ENCODE results near the gene ZNF585A. TPM values are rescaled to one million over a fixed set of nuclear protein-coding genes. Genes with fewer than 3 reads are reported as not detected.
"Not testable (repeated sequence)": the region's sequence is repeated elsewhere in the genome, so short reads cannot be mapped to it uniquely, and the experiment has no call there.

ZNF585A gene
- total RNA-seq, 1 experiment from 2014 or later, result 6.4 TPM

- peak; percentile 36 for TF ChIP-seq CTCF (conservative IDR thresholded peaks at IDR 0.05; ENCODE audit: low read depth, low read length)
- H3K4me3 ChIP-seq (ENCODE audit: low read depth, low read length, poor library complexity, severe bottlenecking); POLR2A ChIA-PET (ENCODE audit: low non-redundant PET); intact Hi-C loops (cut with micrococcal nuclease; ENCODE audit: unreplicated experiment); H3K36me3 ChIP-seq (ENCODE audit: insufficient read depth, low read length, poor library complexity, severe bottlenecking); BruUV-seq (replicated peaks); H3K27ac ChIP-seq (ENCODE audit: low read depth, low read length, poor library complexity, severe bottlenecking); H3K4me1 ChIP-seq (ENCODE audit: insufficient read depth, low read length, poor library complexity, severe bottlenecking); CTCF ChIA-PET; H3K27me3 ChIP-seq (replicated peaks; ENCODE audit: insufficient read depth, low read depth, low read length, poor library complexity): not testable (repeated sequence)
- DNase-seq (ENCODE audit: low spot score), result peak; percentile 14
- peaks cover 25% of the 10 kb centered on the region for H3K9me3 ChIP-seq (ENCODE audit: low read depth, low read length, poor library complexity, severe bottlenecking)
Observed at GRCh38 chr19:37111753-37112152, 60.7 kb downstream of the ZNF585A start.

GRCh38 chr19:37104135-37104534, 68.4 kb downstream of the ZNF585A start:
- BruUV-seq (replicated peaks); intact Hi-C loops (cut with micrococcal nuclease; ENCODE audit: unreplicated experiment); H3K27me3 ChIP-seq (replicated peaks; ENCODE audit: insufficient read depth, low read depth, low read length, poor library complexity); H3K4me1 ChIP-seq (ENCODE audit: insufficient read depth, low read length, poor library complexity, severe bottlenecking); POLR2A ChIA-PET (ENCODE audit: low non-redundant PET); DNase-seq (ENCODE audit: low spot score); H3K27ac ChIP-seq (ENCODE audit: low read depth, low read length, poor library complexity, severe bottlenecking); H3K4me3 ChIP-seq (ENCODE audit: low read depth, low read length, poor library complexity, severe bottlenecking); CTCF ChIA-PET; H3K36me3 ChIP-seq (ENCODE audit: insufficient read depth, low read length, poor library complexity, severe bottlenecking): not testable (repeated sequence)
- H3K9me3 ChIP-seq (ENCODE audit: low read depth, low read length, poor library complexity, severe bottlenecking), result peaks cover 28% of the 10 kb centered on the region

GRCh38 chr19:37098570-37098969, 73.9 kb downstream of the ZNF585A start:
- Histone ChIP-seq H3K4me1 (ENCODE audit: insufficient read depth, low read length, poor library complexity, severe bottlenecking) (no peaks in the 10 kb centered on the region), H3K27ac (ENCODE audit: low read depth, low read length, poor library complexity, severe bottlenecking) (no peak overlapping the region), H3K9me3 (ENCODE audit: low read depth, low read length, poor library complexity, severe bottlenecking) (peaks cover 56% of the 10 kb centered on the region), H3K4me3 (ENCODE audit: low read depth, low read length, poor library complexity, severe bottlenecking) (no peak overlapping the region), H3K27me3 (replicated peaks; ENCODE audit: insufficient read depth, low read depth, low read length, poor library complexity) (no peaks in the 10 kb centered on the region), H3K36me3 (ENCODE audit: insufficient read depth, low read length, poor library complexity, severe bottlenecking) (no peaks in the 10 kb centered on the region)
- ChIA-PET CTCF (no interaction called here), POLR2A (ENCODE audit: low non-redundant PET) (no interaction called here)
- intact Hi-C loops (cut with micrococcal nuclease; ENCODE audit: unreplicated experiment), result no loop called here
- BruUV-seq (replicated peaks), result no TSS peak
- no peak for DNase-seq (ENCODE audit: low spot score)
- no peak for TF ChIP-seq EZH2 (IDR thresholded peaks at IDR 0.05; ENCODE audit: borderline replicate concordance, low read depth, low read length, poor library complexity, severe bottlenecking)
- no peak for TF ChIP-seq CTCF (conservative IDR thresholded peaks at IDR 0.05; ENCODE audit: low read depth, low read length)

GRCh38 chr19:37095859-37096258, 76.6 kb downstream of the ZNF585A start:
- Histone ChIP-seq H3K36me3 (ENCODE audit: insufficient read depth, low read length, poor library complexity, severe bottlenecking) (peaks cover 19% of the 10 kb centered on the region), H3K27ac (ENCODE audit: low read depth, low read length, poor library complexity, severe bottlenecking) (no peak overlapping the region), H3K27me3 (replicated peaks; ENCODE audit: insufficient read depth, low read depth, low read length, poor library complexity) (no peaks in the 10 kb centered on the region), H3K4me1 (ENCODE audit: insufficient read depth, low read length, poor library complexity, severe bottlenecking) (no peaks in the 10 kb centered on the region), H3K9me3 (ENCODE audit: low read depth, low read length, poor library complexity, severe bottlenecking) (peaks cover 58% of the 10 kb centered on the region), H3K4me3 (ENCODE audit: low read depth, low read length, poor library complexity, severe bottlenecking) (no peak overlapping the region)
- BruUV-seq (replicated peaks), result no TSS peak
- POLR2A ChIA-PET (ENCODE audit: low non-redundant PET), result no interaction called here
- intact Hi-C loops (cut with micrococcal nuclease; ENCODE audit: unreplicated experiment), result no loop called here
- DNase-seq (ENCODE audit: low spot score), result no peak
- TF ChIP-seq CTCF (conservative IDR thresholded peaks at IDR 0.05; ENCODE audit: low read depth, low read length) (no peak), EZH2 (IDR thresholded peaks at IDR 0.05; ENCODE audit: borderline replicate concordance, low read depth, low read length, poor library complexity, severe bottlenecking) (no peak)
- CTCF ChIA-PET, result no interaction called here
